ENCODE data around the gene PBRM1.

The PBRM1 gene

DNA sequence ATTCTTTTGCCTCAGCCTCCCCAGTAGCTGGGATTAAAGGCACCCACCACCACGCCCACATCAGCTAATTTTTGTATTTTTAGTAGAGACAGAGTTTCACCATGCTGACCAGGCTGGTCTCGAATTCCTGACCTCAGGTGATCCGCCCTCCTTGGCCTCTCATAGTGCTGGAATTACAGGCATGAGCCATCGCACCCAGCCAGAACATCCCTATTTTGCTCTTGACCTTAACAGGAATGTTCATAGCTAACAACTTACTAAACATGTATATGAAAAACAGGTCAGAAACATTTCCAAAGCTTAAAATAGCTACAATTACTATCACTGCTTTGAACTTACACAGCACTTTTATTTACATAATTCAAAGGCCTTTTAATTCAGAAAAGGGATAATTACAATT lies 115.6 kb downstream of the PBRM1 start:
- TF ChIP-seq, protein P1, sequence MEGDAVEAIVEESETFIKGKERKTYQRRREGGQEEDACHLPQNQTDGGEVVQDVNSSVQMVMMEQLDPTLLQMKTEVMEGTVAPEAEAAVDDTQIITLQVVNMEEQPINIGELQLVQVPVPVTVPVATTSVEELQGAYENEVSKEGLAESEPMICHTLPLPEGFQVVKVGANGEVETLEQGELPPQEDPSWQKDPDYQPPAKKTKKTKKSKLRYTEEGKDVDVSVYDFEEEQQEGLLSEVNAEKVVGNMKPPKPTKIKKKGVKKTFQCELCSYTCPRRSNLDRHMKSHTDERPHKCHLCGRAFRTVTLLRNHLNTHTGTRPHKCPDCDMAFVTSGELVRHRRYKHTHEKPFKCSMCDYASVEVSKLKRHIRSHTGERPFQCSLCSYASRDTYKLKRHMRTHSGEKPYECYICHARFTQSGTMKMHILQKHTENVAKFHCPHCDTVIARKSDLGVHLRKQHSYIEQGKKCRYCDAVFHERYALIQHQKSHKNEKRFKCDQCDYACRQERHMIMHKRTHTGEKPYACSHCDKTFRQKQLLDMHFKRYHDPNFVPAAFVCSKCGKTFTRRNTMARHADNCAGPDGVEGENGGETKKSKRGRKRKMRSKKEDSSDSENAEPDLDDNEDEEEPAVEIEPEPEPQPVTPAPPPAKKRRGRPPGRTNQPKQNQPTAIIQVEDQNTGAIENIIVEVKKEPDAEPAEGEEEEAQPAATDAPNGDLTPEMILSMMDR (conservative IDR thresholded peaks at IDR 0.05): no peak
- H3K27ac ChIP-seq: no peak overlapping the region

GRCh38 chr3:52568069-52568468 lies 117.6 kb downstream of the PBRM1 start:
- TF ChIP-seq, protein P1 (conservative IDR thresholded peaks at IDR 0.05): no peak

GRCh38 chr3:52563984-52564383 lies 121.7 kb downstream of the PBRM1 start:
- no peak overlapping the region for H3K27ac ChIP-seq
- TF ChIP-seq, protein P1 (conservative IDR thresholded peaks at IDR 0.05): no peak

More at GRCh38 chr3:52568069-52568468, 117.6 kb downstream of the PBRM1 start:
- peak overlapping the region; percentile 57 for H3K27ac ChIP-seq

DNA sequence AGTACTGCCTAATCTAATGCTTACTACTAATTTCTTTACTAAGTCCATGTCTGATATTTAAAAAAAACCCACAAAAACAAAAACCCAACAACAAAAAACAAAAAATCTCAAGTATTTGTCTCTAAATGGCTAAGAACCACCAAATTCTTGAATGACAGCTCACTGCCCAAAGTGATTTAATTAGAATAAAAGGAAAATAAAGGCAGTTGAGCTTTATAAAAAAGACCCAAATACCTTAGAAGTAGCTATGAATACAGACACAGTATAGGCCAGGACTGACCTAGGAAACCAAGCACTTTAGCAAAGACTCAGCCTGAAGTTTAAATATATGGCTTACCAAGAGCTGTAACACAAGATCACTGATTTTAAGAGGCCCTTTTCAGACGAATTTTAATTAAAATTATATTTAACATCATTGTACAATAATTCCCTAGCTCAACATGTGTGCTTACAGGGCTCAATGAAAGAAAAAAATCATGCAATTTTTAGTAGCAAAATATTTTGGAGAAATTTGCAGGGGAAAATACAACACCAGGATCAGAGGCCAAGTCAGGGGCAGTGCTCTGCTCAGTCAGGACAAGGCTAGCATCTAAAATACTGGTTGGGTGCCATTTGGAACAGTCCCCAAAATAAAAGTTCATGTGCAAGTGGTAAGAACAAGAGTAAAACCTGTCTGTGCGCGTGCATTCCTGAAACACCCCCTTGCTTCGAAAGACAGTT lies 124.5 kb downstream of the PBRM1 start:
- no peak overlapping the region for H3K27ac ChIP-seq
- TF ChIP-seq, protein P1 (conservative IDR thresholded peaks at IDR 0.05): no peak

DNA sequence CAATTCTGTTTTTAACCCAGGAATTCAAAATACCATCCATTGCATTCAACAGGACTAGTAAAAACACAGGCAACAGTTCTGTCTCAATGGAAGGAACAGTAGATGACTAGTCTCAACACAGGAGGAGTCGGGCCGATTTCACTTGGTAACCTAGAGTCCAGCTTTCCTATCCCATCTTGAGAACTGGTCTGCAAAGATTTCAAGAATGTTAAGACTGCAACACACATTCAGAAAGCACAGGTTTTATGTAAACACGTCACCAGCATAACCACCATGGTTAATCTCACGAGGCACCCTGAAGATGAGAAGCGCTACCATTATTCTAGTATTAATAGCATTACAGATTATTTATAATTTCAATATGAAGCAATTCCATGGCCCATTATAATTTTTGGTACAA lies 127.3 kb downstream of the PBRM1 start:
- TF ChIP-seq, protein P1 (conservative IDR thresholded peaks at IDR 0.05): no peak

DNA sequence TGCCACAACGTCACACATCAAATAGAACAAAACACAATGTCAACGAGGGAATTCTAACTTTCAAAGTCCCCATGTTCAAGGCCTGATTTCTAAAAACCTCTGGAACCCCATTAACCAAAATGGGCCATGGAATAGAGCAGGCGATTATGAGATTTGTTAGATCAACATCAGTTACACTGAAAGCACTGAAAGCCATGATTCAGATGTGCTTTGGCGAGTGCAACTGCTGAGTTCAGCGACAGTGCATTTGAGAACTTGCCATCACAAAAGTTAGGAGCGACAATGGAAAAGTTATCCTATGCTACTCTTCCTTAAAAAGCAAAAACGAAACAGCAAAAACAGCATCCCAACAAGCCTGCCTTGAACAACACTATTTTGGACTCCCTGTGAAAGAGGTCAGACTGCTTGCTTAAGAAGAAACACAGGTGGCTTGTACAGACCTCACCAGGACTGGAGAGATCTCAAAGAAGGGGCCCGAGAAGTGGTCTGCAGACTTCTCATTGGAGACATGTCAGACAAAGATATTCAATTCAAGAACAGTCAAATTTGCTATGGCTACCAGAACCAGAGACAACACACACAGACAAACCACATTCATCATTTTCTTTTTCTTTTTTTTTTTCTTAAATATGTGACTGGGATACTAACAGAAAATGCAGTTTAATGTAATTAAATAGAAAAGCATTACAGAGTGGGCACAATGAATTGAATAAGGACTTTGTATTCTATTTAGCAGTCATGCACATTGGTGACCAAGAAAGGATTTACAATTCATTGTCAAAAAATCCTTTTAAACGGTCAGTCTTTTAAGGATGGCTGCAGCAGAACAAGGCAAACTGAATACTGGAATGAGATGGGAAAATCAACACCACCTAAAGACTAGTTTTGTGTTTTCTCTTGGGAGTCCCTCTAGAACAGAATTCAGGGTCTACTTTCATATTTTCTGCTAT lies 128.4 kb downstream of the PBRM1 start:
- no peak overlapping the region for H3K27ac ChIP-seq
- TF ChIP-seq, protein P1 (conservative IDR thresholded peaks at IDR 0.05): no peak

More for the DNA sequence above, 127.3 kb downstream of the PBRM1 start:
- H3K27ac ChIP-seq: no peak overlapping the region

DNA sequence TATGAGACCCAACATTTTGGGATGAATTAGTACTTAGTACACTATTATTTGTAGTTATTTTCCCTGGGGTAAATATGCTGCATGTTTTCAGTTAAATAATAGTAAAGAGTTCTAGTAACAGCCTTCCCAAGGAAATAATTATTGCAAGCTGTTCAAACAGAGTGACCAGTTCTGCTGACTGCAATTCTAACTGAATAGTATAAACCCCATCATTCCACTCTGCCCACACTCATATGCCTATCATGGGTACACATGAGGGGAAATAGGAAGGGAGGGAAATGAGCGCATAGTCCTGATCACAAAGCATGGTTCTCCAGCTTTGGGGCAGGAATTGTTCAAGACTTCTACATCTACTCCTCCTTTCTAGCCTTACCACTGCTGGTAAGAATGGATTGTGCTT lies 130.7 kb downstream of the PBRM1 start:
- no peak overlapping the region for H3K27ac ChIP-seq
- TF ChIP-seq, protein P1 (conservative IDR thresholded peaks at IDR 0.05): no peak
